GM18873 (cell line): ENCODE measurements around the gene CALM1.
"Not testable (repeated sequence)": the region's sequence is repeated elsewhere in the genome, so short reads cannot be mapped to it uniquely, and the experiment has no call there.

Source experiments
- ATAC-seq: cut with Tn5 transposase; IDR thresholded peaks from one replicate; pipeline ENCODE4 v1.9.1; 2021; ENCODE audit warnings: mild to moderate bottlenecking, moderate library complexity, moderate number of reproducible peaks; ENCODE audit not compliant: unreplicated experiment, low FRiP score

CALM1 gene

DNA sequence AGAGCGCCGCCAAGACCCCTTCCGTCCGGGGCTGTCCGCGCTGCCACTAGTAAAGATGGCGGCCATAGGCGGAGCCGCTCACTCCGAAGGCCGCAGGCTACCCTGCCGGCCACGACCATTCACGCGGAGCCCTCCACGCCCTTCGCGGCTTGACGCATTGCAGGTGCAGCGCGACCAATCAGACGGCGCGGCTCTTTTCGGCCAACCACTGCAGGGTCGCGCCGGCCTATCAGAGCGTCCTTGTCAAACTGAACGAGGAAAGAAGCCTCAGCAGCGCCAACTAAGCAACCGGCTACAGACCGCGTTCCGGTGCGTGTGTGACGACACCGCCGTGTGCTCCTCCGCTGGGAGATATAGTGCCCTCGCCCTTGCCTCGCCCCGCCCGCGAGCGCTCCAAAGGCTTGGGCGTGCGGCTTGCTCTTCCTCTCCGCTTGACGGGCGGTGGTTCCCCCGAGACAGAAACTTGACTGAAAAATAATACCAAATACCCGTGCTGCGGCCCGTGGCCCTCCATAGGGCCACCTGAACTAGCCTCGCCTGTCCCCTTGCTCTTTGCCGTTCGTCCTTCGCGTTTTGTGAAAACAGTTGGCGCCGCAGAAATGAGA, 13.6 kb upstream of the CALM1 start:
- peak; percentile 91 for ATAC-seq

GRCh38 chr14:90383731-90384542, 12.9 kb upstream of the CALM1 start:
- ATAC-seq: peak; percentile 14

GRCh38 chr14:90384543-90384911, 12.3 kb upstream of the CALM1 start:
- no peak for ATAC-seq

GRCh38 chr14:90386321-90386720, 10.5 kb upstream of the CALM1 start:
- ATAC-seq: no peak

DNA sequence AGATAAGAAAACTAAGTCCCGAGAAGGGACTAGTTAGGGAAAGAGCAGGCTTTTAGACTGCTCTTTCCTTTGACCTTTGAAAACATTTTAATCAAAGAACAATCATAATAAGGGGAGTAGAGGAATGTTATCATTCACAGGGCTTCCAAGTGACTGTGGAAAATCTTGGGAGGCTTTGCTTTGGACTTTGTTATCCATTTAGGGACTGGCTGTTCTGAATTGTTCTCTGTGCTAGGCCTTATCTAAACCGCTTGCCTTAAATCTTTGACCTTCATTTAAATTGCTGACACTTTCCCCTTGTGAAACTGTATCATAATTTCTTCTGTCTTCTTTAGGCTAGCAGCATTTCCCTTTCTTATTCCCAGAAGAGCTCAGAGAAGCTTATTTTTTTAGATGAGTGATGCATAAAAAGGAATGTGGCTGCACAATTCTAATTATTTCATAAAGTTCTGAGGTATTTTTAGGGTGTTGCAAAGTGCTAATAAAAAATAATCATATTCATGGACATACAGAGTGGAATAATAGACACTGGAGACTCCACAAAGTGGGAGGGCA, 9.5 kb upstream of the CALM1 start:
- no peak for ATAC-seq

- no peak for ATAC-seq
Observed at GRCh38 chr14:90388437-90388836, 8.4 kb upstream of the CALM1 start.

DNA sequence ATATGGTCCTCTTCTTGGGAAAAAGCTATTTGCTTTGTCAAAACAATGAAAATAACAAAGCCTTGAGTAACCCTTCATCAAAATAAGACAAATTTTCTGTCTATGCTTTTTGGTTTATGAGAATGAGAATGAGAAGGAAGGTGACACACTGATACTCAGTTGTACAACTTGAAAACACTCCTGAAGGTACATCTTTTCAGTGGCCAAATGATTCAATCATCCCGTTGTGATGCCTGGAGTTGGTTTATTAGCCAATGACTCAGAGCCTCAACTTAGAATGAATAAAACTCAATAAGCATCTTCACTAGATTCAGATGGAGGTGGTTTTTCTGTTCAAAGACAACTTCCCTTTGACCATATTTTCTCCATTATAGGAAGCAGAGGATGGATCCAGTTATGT, 7.8 kb upstream of the CALM1 start:
- ATAC-seq: no peak

DNA sequence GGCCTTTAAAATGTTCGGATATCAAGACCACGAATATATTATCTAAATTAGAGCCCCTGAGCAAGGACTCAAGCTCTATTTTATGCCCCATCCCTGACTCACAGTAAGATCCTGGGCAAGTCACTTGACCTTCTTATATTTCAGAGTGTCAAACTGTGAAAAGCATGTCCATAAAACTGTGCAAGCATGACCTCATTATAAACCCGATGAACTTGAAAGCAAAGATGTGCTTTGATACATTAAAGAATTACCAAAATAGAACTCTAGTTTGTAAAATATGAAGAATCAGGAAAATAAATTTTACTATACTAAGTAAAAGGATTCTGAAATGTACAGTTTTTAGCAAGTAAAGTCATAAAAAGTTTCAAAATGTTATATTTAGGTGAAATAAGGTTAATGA, 2.9 kb upstream of the CALM1 start:
- no peak for ATAC-seq

DNA sequence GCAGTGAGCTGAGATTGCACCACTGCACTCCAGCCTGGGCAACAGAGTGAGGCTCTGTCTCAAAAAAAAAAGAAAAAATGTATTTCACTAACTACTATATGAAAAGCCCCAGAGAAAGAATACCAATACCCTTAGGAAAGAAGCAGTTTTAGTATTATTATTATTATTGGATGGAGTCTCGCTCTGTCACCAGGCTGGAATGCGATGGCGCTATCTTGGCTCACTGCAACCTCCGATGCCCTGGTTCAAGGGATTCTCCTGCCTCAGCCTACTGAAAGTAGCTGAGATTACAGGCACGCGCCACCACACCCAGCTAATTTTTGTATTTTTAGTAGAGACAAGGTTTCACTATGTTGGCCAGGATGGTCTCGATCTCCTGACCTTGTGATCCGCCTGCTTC, 2.0 kb upstream of the CALM1 start:
- not testable (repeated sequence) for ATAC-seq

- peak; percentile 6 for ATAC-seq
Observed at GRCh38 chr14:90397425-90398314, 841 bp downstream of the CALM1 start.

GRCh38 chr14:90398315-90398839, 1.5 kb downstream of the CALM1 start:
- ATAC-seq: peak; percentile 22

GRCh38 chr14:90398841-90399540, 2.2 kb downstream of the CALM1 start:
- no peak for ATAC-seq

GRCh38 chr14:90399541-90400444, 3.0 kb downstream of the CALM1 start:
- peak; percentile 58 for ATAC-seq

DNA sequence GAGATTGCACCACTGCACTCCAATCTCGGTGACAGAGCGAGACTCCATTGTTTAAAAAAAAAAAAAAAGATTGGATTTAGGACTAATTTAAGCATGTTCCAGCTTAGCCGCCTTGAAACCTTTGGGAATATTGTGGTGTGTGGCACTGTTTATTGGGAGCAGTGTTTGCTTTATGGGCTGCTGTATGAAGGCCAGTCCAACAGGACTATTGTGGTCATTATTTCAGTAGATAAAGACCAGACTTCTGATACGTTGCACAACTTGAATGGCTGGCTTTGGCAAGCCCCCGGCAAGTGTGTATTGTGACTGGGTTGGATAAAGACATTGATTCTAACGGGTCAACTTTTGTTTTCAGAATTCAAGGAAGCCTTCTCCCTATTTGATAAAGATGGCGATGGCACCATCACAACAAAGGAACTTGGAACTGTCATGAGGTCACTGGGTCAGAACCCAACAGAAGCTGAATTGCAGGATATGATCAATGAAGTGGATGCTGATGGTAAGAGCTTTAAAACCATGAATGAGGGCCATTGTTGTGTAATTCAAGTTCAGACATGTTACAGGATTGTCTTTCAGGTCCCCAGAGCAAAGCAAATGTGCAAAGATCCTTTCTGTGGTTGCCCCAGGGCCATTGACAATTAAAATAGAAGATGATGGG, 4.2 kb downstream of the CALM1 start:
- no peak for ATAC-seq

- ATAC-seq: no peak
Observed at GRCh38 chr14:90402016-90402415, 5.2 kb downstream of the CALM1 start.

DNA sequence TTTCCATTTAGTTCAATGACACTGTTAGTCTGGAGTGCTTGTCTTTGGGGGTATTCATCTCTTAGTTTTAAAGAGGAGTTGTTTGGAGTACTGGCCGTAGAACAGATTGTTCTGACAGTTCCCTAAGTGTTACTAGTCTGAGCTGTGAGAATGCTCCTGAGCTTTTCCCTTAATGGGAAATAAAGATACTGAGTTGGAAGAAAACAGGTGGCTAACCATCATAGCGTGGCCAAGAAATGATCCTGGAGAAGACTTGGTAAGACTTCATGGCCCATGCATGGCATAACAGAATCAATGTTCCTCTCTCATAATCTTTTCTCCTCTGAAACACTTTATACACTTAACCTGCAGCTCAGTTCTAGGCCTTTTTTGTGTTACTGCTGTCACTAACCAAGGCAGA, 6.2 kb downstream of the CALM1 start:
- ATAC-seq: no peak

- no peak for ATAC-seq
Observed at GRCh38 chr14:90405101-90405500, 8.3 kb downstream of the CALM1 start.

GRCh38 chr14:90405755-90406154, 8.9 kb downstream of the CALM1 start:
- no peak for ATAC-seq

DNA sequence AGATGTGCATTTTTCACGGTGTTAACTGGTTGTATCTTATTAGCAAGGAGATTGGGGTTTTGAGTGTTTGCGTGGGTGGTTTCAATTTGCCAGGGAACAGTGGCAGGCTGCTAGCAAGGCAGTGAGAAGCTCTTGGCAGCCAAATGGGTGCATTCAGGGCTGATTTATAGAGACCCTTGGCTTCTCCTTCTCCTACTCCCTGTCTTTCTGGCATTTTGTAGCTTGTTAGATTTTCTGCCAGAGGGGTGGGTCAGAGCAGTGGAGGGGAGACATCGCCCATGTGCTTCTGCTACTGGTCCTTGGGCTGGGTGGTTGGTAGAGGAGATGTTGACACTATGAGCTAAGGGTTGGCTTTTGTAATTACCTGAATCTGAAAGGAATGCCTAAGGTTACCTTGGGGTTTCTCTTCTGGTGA, 9.6 kb downstream of the CALM1 start:
- no peak for ATAC-seq
